B cell (primary cell): Measurements from ENCODE around the gene STXBP4. TPM values are rescaled to one million over a fixed set of nuclear protein-coding genes. Genes with fewer than 3 reads are reported as not detected.

Experiments used
- ATAC-seq: fragments of 200-7000 bp; cut with Tn5 transposase; one replicate; pipeline ENCODE4 v1.10.0; 2021; ENCODE audit warnings: low read depth, mild to moderate bottlenecking, moderate number of reproducible peaks, moderate library complexity
- CTCF ChIA-PET: fragments of 350-600 bp; sonication (Branson Sonifier 250); formaldehyde crosslinking; loops from one replicate; lab custom pipeline; 2021; ENCODE audit warnings: antibody characterized with exemption, inconsistent platforms; lab: Charles Lee
- POLR2A ChIA-PET: fragments of 350-600 bp; sonication (Branson Sonifier 250); formaldehyde crosslinking; loops from one replicate; lab custom pipeline; 2021; ENCODE audit warnings: antibody characterized with exemption; lab: Charles Lee
- DNase-seq: peaks from one replicate; pipeline ENCODE4 v3.0.0; 2013
- H2AFZ ChIP-seq: 2 replicates; pipeline ENCODE4 v1.6.1; 2012; ENCODE audit warnings: mild to moderate bottlenecking, low read depth, low read length; ENCODE audit not compliant: insufficient read depth, poor library complexity, severe bottlenecking
- H3K27ac ChIP-seq, 2 donors: 1 replicate in 1 of 2; 2 replicates in 1 of 2; pipeline ENCODE4 v1.5.1; 2012 to 2013; ENCODE audit warnings: low read length in 2 of 2, mild to moderate bottlenecking in 2 of 2, moderate library complexity in 1 of 2
- H3K27me3 ChIP-seq, 4 experiments: fragments of 200-600 bp in 1 of 4; sonication (generic) in 1 of 4; replicated peaks in 1 of 4; 1 replicate in 2 of 4; 2 replicates in 2 of 4; pipeline versions ENCODE4 v1.6.1 to v1.7.0; 2013 to 2016; ENCODE audit warnings: low read length in 3 of 4, mild to moderate bottlenecking in 2 of 4, mixed read lengths in 1 of 4, moderate library complexity in 1 of 4; ENCODE audit not compliant: insufficient read depth in 4 of 4, control insufficient read depth in 3 of 4; ENCODE audit errors: control extremely low read depth in 1 of 4
- H3K36me3 ChIP-seq, 2 experiments: replicated peaks in 1 of 2; 1 replicate in 1 of 2; 2 replicates in 1 of 2; pipeline versions ENCODE4 v1.6.1 to v1.7.1; 2013; ENCODE audit warnings: low read length in 1 of 2; ENCODE audit not compliant: insufficient read depth in 2 of 2, control insufficient read depth in 1 of 2; ENCODE audit errors: control extremely low read depth in 1 of 2, extremely low read depth in 1 of 2
- H3K4me1 ChIP-seq, 2 donors: fragments of 200-600 bp in 1 of 2; sonication (generic) in 1 of 2; 1 replicate in 1 of 2; 2 replicates in 1 of 2; pipeline versions ENCODE4 v1.5.1 to v1.6.1; 2013 to 2017; ENCODE audit warnings: low read length in 2 of 2; ENCODE audit not compliant: control insufficient read depth in 2 of 2, insufficient read depth in 2 of 2
- H3K4me2 ChIP-seq: replicated peaks from 2 replicates; pipeline ENCODE3; 2012; ENCODE audit warnings: mild to moderate bottlenecking, low read depth, low read length; ENCODE audit not compliant: poor library complexity, severe bottlenecking
- H3K4me3 ChIP-seq, 5 experiments: fragments of 200-600 bp in 1 of 5; sonication (generic) in 1 of 5; 1 replicate in 3 of 5; 2 replicates in 2 of 5; pipeline versions ENCODE4 v1.5.1 to v1.7.0; 2011 to 2016; ENCODE audit warnings: low read length in 4 of 5, mild to moderate bottlenecking in 4 of 5, low read depth in 2 of 5, control low read depth in 1 of 5, moderate library complexity in 1 of 5; ENCODE audit not compliant: insufficient read depth in 1 of 5; ENCODE audit errors: control extremely low read depth in 1 of 5, extremely low read depth in 1 of 5
- H3K79me2 ChIP-seq: fragments of 200-600 bp; sonication (generic); one replicate; pipeline ENCODE4 v1.6.0; 2016; ENCODE audit warnings: low read length; ENCODE audit not compliant: control insufficient read depth, insufficient read depth
- H3K9ac ChIP-seq: fragments of 200-600 bp; sonication (generic); 2 replicates; pipeline ENCODE4 v1.6.1; 2017; ENCODE audit warnings: mild to moderate bottlenecking, low read length, moderate library complexity
- H3K9me3 ChIP-seq, 3 donors: one replicate each; pipeline versions ENCODE4 v1.6.1 to v1.7.1; 2013; ENCODE audit warnings: low read length in 2 of 3; ENCODE audit not compliant: control insufficient read depth in 2 of 3, insufficient read depth in 1 of 3; ENCODE audit errors: control extremely low read depth in 1 of 3
- H4K20me1 ChIP-seq: 2 replicates; pipeline ENCODE4 v1.6.0; 2012; ENCODE audit warnings: mild to moderate bottlenecking, low read length; ENCODE audit not compliant: insufficient read depth, control insufficient read depth, poor library complexity, severe bottlenecking
- H3K27ac Mint-ChIP-seq: one replicate; pipeline ENCODE4 v1.8.0; 2021; ENCODE audit warnings: mixed read lengths
- H3K27me3 Mint-ChIP-seq: one replicate; pipeline ENCODE4 v1.8.0; 2021; ENCODE audit warnings: mixed read lengths
- H3K4me1 Mint-ChIP-seq: one replicate; pipeline ENCODE4 v1.8.0; 2021; ENCODE audit warnings: mixed read lengths
- H3K4me3 Mint-ChIP-seq: one replicate; pipeline ENCODE4 v1.8.0; 2021; ENCODE audit warnings: mixed read lengths
- H3K9me3 Mint-ChIP-seq: one replicate; pipeline ENCODE4 v1.8.0; 2022; ENCODE audit warnings: mixed read lengths; ENCODE audit not compliant: insufficient read depth
- CTCF ChIP-seq: fragments of 200-600 bp; IDR thresholded peaks from one replicate; pipeline ENCODE4 v1.8.0; 2022; ENCODE audit warnings: antibody characterized with exemption, mild to moderate bottlenecking
- EZH2 ChIP-seq: IDR thresholded peaks from 2 replicates; pipeline ENCODE4 v1.6.1; 2012; ENCODE audit warnings: borderline replicate concordance, low read depth, mild to moderate bottlenecking, moderate library complexity, low read length; ENCODE audit not compliant: insufficient read depth, poor library complexity, severe bottlenecking
- WGBS: methylation state at CpG from one replicate; pipeline ENCODE4 v1.1.5; 2013; ENCODE audit warnings: missing lambda C conversion rate; ENCODE audit not compliant: insufficient coverage; 5-methylcytosine and 5-hydroxymethylcytosine counted together
- intact Hi-C: fragments of 100-400 bp; cut with micrococcal nuclease; formaldehyde crosslinking; loops from one replicate; pipeline ENCODE4 v1.10.0; 2022
- polyA plus RNA-seq: library from polyadenylated mRNA; depleted of rRNA; stranded (reverse); fragments of >200 nt; gene quantifications from 2 replicates; pipeline ENCODE4 v1.2.3, GENCODE V29; 2012
- total RNA-seq, 2 donors: library from RNA; stranded (reverse); fragments of 120-200 nt in 1 of 2; gene quantifications; 1 replicate in 1 of 2; 2 replicates in 1 of 2; pipeline versions ENCODE4 v1.2.3 to v1.2.4, GENCODE V29; 2013 to 2022

The STXBP4 gene
- total and polyA plus RNA-seq, 2 donors (not counting 1 experiment from before 2014, with no cell fraction given), result 1.2 to 11.4 TPM

GRCh38 chr17:55002458-55002857 lies 33.9 kb downstream of the STXBP4 start:
- Histone ChIP-seq H4K20me1 (no peaks in the 10 kb centered on the region), H3K4me3 (no peak overlapping the region), H3K27ac (no peak overlapping the region), H3K9ac (no peak overlapping the region), H3K9me3 (no peaks in the 10 kb centered on the region), H3K36me3 (no peaks in the 10 kb centered on the region), H2AFZ (no peak overlapping the region), H3K4me1 (no peaks in the 10 kb centered on the region), H3K4me2 (no peak overlapping the region), H3K27me3 (no peaks in the 10 kb centered on the region), H3K79me2 (no peaks in the 10 kb centered on the region)
- H3K4me3 Mint-ChIP-seq, result no peak overlapping the region
- CTCF ChIA-PET, result interaction anchor here (4.7 kb wide), 1 partner anchor 10 kb away, joined by 30 read pairs; no protein-coding TSS in a partner anchor
- H3K4me1 Mint-ChIP-seq, result no peaks in the 10 kb centered on the region
- ATAC-seq (no peak), DNase-seq (no peak)
- no peaks in the 10 kb centered on the region for H3K9me3 Mint-ChIP-seq
- H3K27me3 Mint-ChIP-seq, result no peaks in the 10 kb centered on the region
- H3K27ac Mint-ChIP-seq, result no peak overlapping the region
- TF ChIP-seq CTCF (no peak), EZH2 (no peak)
- POLR2A ChIA-PET, result no interaction called here
- intact Hi-C loops, result no loop called here

GRCh38 chr17:55004484-55004883 lies 35.9 kb downstream of the STXBP4 start:
- Histone ChIP-seq H3K27ac (no peak overlapping the region), H3K9ac (no peak overlapping the region), H4K20me1 (no peaks in the 10 kb centered on the region), H3K36me3 (no peaks in the 10 kb centered on the region), H3K4me3 (no peak overlapping the region), H3K79me2 (no peaks in the 10 kb centered on the region), H2AFZ (no peak overlapping the region), H3K27me3 (no peaks in the 10 kb centered on the region), H3K9me3 (no peaks in the 10 kb centered on the region), H3K4me2 (no peak overlapping the region), H3K4me1 (no peaks in the 10 kb centered on the region)
- no peak overlapping the region for H3K4me3 Mint-ChIP-seq
- CTCF ChIA-PET, result interaction anchor here (4.7 kb wide), 1 partner anchor 12 kb away, joined by 30 read pairs; no protein-coding TSS in a partner anchor
- H3K4me1 Mint-ChIP-seq, result no peaks in the 10 kb centered on the region
- DNase-seq, result no peak
- WGBS, result 100% methylated on average over 3 of the region's 5 CpGs
- TF ChIP-seq EZH2 (no peak), CTCF (no peak)
- intact Hi-C loops, result no loop called here
- no peak for ATAC-seq
- POLR2A ChIA-PET, result no interaction called here
- no peaks in the 10 kb centered on the region for H3K9me3 Mint-ChIP-seq
- H3K27me3 Mint-ChIP-seq, result no peaks in the 10 kb centered on the region
- H3K27ac Mint-ChIP-seq, result no peak overlapping the region
